Panc1 (cell line): ENCODE data around the gene EID2. TPM values are rescaled to one million over a fixed set of nuclear protein-coding genes. Genes with fewer than 3 reads are reported as not detected.

Experiments
- ATAC-seq: fragments of 200-7000 bp; cut with Tn5 transposase; 2 replicates; pipeline ENCODE4 v1.9.1; 2020; ENCODE audit warnings: mild to moderate bottlenecking, moderate library complexity
- BruUV-seq: library from RNA; stranded (reverse); fragments of 400-500 nt; replicated peaks from 2 replicates; lab custom pipeline; 2021; lab: Mats Ljungman, UMichigan
- CTCF ChIA-PET: fragments of 300-600 bp; sonication (Branson Sonifier 250); formaldehyde crosslinking; loops from one replicate; lab custom pipeline; 2022; ENCODE audit warnings: antibody characterized with exemption; lab: Charles Lee
- POLR2A ChIA-PET: fragments of 300-600 bp; sonication (Branson Sonifier 250); formaldehyde crosslinking; loops from one replicate; lab custom pipeline; 2022; ENCODE audit warnings: antibody characterized with exemption; lab: Charles Lee
- DNase-seq: peaks from one replicate; pipeline ENCODE4 v3.0.0-alpha.2; 2010; ENCODE audit warnings: low read depth, low spot score
- H3K27ac ChIP-seq: 2 replicates; pipeline ENCODE4 v1.5.1; 2011; ENCODE audit warnings: mild to moderate bottlenecking, low read length, inconsistent platforms
- H3K27me3 ChIP-seq: fragments of 200-500 bp; sonication (Bioruptor generic); 2 replicates; pipeline ENCODE4 v1.6.0; 2014; ENCODE audit warnings: low read length, inconsistent platforms; ENCODE audit not compliant: control insufficient read depth, insufficient read depth
- H3K36me3 ChIP-seq: fragments of 200-500 bp; sonication (Bioruptor generic); 2 replicates; pipeline ENCODE4 v1.5.1; 2014; ENCODE audit warnings: inconsistent platforms, mild to moderate bottlenecking, low read length, moderate library complexity; ENCODE audit not compliant: control insufficient read depth, insufficient read depth
- H3K4me1 ChIP-seq: 2 replicates; pipeline ENCODE4 v1.5.1; 2011; ENCODE audit warnings: inconsistent platforms, mild to moderate bottlenecking, low read length, moderate library complexity; ENCODE audit not compliant: control insufficient read depth, insufficient read depth
- H3K4me3 ChIP-seq, 2 experiments: 2 replicates each; pipeline ENCODE4 v1.5.1; 2011 to 2012; ENCODE audit warnings: low read depth in 2 of 2, low read length in 2 of 2, mild to moderate bottlenecking in 2 of 2, inconsistent platforms in 1 of 2, moderate library complexity in 1 of 2
- H3K9me3 ChIP-seq: fragments of 200-500 bp; sonication (Bioruptor generic); 2 replicates; pipeline ENCODE4 v1.5.1; 2014; ENCODE audit warnings: low read depth, mild to moderate bottlenecking, inconsistent platforms, low read length, moderate library complexity; ENCODE audit not compliant: control insufficient read depth, insufficient read depth
- POLR2AphosphoS5 ChIP-seq: IDR thresholded peaks from 2 replicates; pipeline ENCODE4 v1.6.1; 2012; ENCODE audit warnings: mild to moderate bottlenecking, low read depth, low read length, moderate library complexity
- REST ChIP-seq, 2 experiments: IDR thresholded peaks; 2 replicates each; pipeline ENCODE4 v1.6.1; 2011 to 2012; ENCODE audit warnings: low read depth in 2 of 2, control low read depth in 1 of 2, low read length in 1 of 2, mild to moderate bottlenecking in 1 of 2, moderate library complexity in 1 of 2; ENCODE audit not compliant: insufficient read depth in 1 of 2
- SIN3A ChIP-seq: IDR thresholded peaks from 2 replicates; pipeline ENCODE4 v1.6.1; 2012; ENCODE audit warnings: low read depth, mild to moderate bottlenecking, low read length, moderate library complexity, borderline replicate concordance; ENCODE audit not compliant: insufficient read depth
- TCF7L2 ChIP-seq: IDR thresholded peaks from 2 replicates; pipeline ENCODE4 v1.6.1; 2011; ENCODE audit warnings: mild to moderate bottlenecking, low read depth, low read length, inconsistent platforms
- in situ Hi-C: cut with HindIII; loops from 2 replicates; pipeline ENCODE4 v1.10.0; 2016; ENCODE audit warnings: low sequenced_read_pairs, low pct_unique_long_range_greater_than_20kb
- intact Hi-C: fragments of 100-400 bp; cut with micrococcal nuclease; formaldehyde crosslinking; loops from one replicate; pipeline ENCODE4 v1.10.0; 2022; ENCODE audit not compliant: unreplicated experiment
- total RNA-seq: library from RNA; stranded (reverse); gene quantifications from one replicate; pipeline ENCODE4 v1.2.1, GENCODE V29; 2021; ENCODE audit not compliant: unreplicated experiment
- TF ChIP-seq, protein P1 (sequence below): fragments of 450-650 bp; IDR thresholded peaks from 2 replicates; pipeline ENCODE4 v1.5.1; 2017; ENCODE audit warnings: mild to moderate bottlenecking

Gene EID2
- total RNA-seq, 1 experiment from 2014 or later, result 163 TPM

DNA sequence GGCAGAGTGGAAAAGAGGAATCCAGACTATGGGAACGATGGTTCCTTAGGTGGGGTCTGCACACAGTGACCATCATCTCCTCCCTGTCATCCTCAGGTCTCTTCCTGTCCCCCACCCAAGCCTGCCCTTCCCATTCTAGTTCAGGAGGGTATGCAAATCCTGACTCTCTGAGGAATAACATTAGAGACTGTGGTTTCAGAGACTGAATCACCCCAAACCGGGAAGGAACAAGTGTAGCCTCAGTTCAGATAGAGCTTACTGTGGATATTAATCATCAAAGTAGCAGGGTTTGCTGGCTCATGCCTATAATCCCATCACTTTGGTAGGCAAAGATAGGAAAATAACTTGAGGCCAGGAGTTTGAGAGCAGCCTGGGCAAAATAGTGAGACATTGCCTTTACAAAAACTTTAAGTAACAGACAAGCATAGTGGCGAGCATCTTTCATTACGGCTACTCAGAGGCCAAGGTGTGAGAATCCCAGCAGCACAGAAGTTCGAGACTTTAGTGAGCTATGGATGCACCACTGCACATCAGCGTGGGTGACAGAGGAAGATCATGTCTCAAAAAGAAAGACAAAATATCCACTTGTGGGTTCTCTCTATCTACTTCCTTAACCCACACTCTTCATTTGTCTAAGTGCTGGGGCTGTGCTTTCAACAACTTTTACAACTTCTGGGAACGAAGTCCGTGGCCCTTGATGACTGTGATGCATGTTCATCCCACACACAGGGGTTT is 43.1 kb upstream of the EID2 start:
- in situ Hi-C loops (no loop called here), intact Hi-C loops (no loop called here)
- ChIA-PET CTCF (no interaction called here), POLR2A (interaction anchor here (0.5 to 0.6 kb wide), 2 partner anchors 76 to 710 kb away, joined by 3 to 4 read pairs; no protein-coding TSS in a partner anchor)
- H3K27me3 ChIP-seq, result peaks cover 68% of the 10 kb centered on the region
- no TSS peak for BruUV-seq
- no peak overlapping the region for H3K4me3 ChIP-seq
- no peaks in the 10 kb centered on the region for H3K4me1 ChIP-seq
- DNase-seq (no peak), ATAC-seq (peak; percentile 27)
- H3K27ac ChIP-seq, result no peak overlapping the region
- H3K9me3 ChIP-seq, result peaks cover 6% of the 10 kb centered on the region; the same call in 1 of the 2 replicates
- TF ChIP-seq, protein P1, sequence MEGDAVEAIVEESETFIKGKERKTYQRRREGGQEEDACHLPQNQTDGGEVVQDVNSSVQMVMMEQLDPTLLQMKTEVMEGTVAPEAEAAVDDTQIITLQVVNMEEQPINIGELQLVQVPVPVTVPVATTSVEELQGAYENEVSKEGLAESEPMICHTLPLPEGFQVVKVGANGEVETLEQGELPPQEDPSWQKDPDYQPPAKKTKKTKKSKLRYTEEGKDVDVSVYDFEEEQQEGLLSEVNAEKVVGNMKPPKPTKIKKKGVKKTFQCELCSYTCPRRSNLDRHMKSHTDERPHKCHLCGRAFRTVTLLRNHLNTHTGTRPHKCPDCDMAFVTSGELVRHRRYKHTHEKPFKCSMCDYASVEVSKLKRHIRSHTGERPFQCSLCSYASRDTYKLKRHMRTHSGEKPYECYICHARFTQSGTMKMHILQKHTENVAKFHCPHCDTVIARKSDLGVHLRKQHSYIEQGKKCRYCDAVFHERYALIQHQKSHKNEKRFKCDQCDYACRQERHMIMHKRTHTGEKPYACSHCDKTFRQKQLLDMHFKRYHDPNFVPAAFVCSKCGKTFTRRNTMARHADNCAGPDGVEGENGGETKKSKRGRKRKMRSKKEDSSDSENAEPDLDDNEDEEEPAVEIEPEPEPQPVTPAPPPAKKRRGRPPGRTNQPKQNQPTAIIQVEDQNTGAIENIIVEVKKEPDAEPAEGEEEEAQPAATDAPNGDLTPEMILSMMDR, result peak; percentile 67
- TF ChIP-seq SIN3A, result no peak
- H3K36me3 ChIP-seq, result no peaks in the 10 kb centered on the region

GRCh38 chr19:39582442-39582841 is 42.5 kb upstream of the EID2 start:
- TF ChIP-seq TCF7L2 (no peak), SIN3A (no peak), POLR2AphosphoS5 (no peak), REST (IDR thresholded peaks at IDR 0.05; ENCODE audit: insufficient read depth in 1 of 2, low read depth in 2 of 2, low read length in 1 of 2) (no peak)
- TF ChIP-seq, protein P1, result no peak
- H3K27ac ChIP-seq, result no peak overlapping the region
- H3K36me3 ChIP-seq, result no peaks in the 10 kb centered on the region
- H3K27me3 ChIP-seq, result peaks cover 62% of the 10 kb centered on the region
- peaks cover 6% of the 10 kb centered on the region; the same call in 1 of the 2 replicates for H3K9me3 ChIP-seq
- H3K4me1 ChIP-seq, result no peaks in the 10 kb centered on the region
- H3K4me3 ChIP-seq, result no peak overlapping the region
- in situ Hi-C loops (no loop called here), intact Hi-C loops (no loop called here)
- CTCF ChIA-PET, result no interaction called here
- POLR2A ChIA-PET, result no interaction called here
- no TSS peak for BruUV-seq
- DNase-seq (no peak), ATAC-seq (peak; percentile 26)
